Measurements from ENCODE around the gene PCED1A. TPM values are rescaled to one million over a fixed set of nuclear protein-coding genes. Genes with fewer than 3 reads are reported as not detected.

The PCED1A gene
- total and polyA plus RNA-seq, 2 donors (not counting 1 experiment from before 2014, with no cell fraction given): 96.8 to 176 TPM

- intact Hi-C loops (cut with micrococcal nuclease): no loop called here
- peaks cover 0 to 4% (median 0%) of the 10 kb centered on the region in 3 donors for H3K9me3 ChIP-seq (ENCODE audit: control extremely low read depth in 1 of 3, control insufficient read depth in 2 of 3, insufficient read depth in 1 of 3, low read length in 2 of 3)
- ATAC-seq (ENCODE audit: low read depth) (no peak), DNase-seq (no peak)
- H3K4me2 ChIP-seq (replicated peaks; ENCODE audit: low read depth, low read length, poor library complexity, severe bottlenecking): no peak overlapping the region
- peaks cover 5 to 8% of the 10 kb centered on the region in 2 donors for H3K4me1 ChIP-seq (ENCODE audit: control insufficient read depth in 2 of 2, insufficient read depth in 2 of 2, low read length in 2 of 2)
- Mint-ChIP-seq H3K4me1 (peaks cover 16% of the 10 kb centered on the region), H3K4me3 (no peak overlapping the region), H3K9me3 (ENCODE audit: insufficient read depth) (no peaks in the 10 kb centered on the region), H3K27ac (no peak overlapping the region), H3K27me3 (no peaks in the 10 kb centered on the region)
- no peak overlapping the region for H2AFZ ChIP-seq (ENCODE audit: insufficient read depth, low read depth, low read length, poor library complexity, severe bottlenecking)
- 95% methylated on average over 10 of the region's 10 CpGs for WGBS (ENCODE audit: insufficient coverage)
- no peaks in the 10 kb centered on the region for H3K27me3 ChIP-seq (replicated peaks in 1 of 4; ENCODE audit: control extremely low read depth in 1 of 4, control insufficient read depth in 3 of 4, insufficient read depth in 4 of 4, low read length in 3 of 4)
- H3K9ac ChIP-seq (ENCODE audit: low read length): no peak overlapping the region
- ChIA-PET POLR2A (interaction anchor here (0.6 kb wide), 1 partner anchor 190 kb away, joined by 4 read pairs; no protein-coding TSS in a partner anchor), CTCF (interaction anchor here (0.7 to 1.5 kb wide), 3 partner anchors 14 to 207 kb away, joined by 3 to 4 read pairs (median 4); no protein-coding TSS in a partner anchor)
- peaks cover 0 to 2% of the 10 kb centered on the region in 2 experiments for H3K36me3 ChIP-seq (replicated peaks in 1 of 2; ENCODE audit: control extremely low read depth in 1 of 2, control insufficient read depth in 1 of 2, extremely low read depth in 1 of 2, insufficient read depth in 2 of 2, low read length in 1 of 2)
- H3K27ac ChIP-seq (ENCODE audit: low read length in 2 of 2): no peak overlapping the region
- H3K79me2 ChIP-seq (ENCODE audit: control insufficient read depth, insufficient read depth, low read length): peaks cover 20% of the 10 kb centered on the region
- H4K20me1 ChIP-seq (ENCODE audit: control insufficient read depth, insufficient read depth, low read length, poor library complexity, severe bottlenecking): peaks cover 9% of the 10 kb centered on the region
- no peak for TF ChIP-seq EZH2 (IDR thresholded peaks at IDR 0.05; ENCODE audit: borderline replicate concordance, insufficient read depth, low read depth, low read length, poor library complexity, severe bottlenecking)
- no peak for TF ChIP-seq CTCF (IDR thresholded peaks at IDR 0.05)
- no peak overlapping the region for H3K4me3 ChIP-seq (ENCODE audit: control extremely low read depth in 1 of 5, extremely low read depth in 1 of 5, insufficient read depth in 1 of 5, low read depth in 2 of 5, low read length in 4 of 5)
Observed at GRCh38 chr20:2851086-2851485, 10.6 kb upstream of the PCED1A start.

- ChIA-PET CTCF (interaction anchor here (0.9 to 1.1 kb wide), 3 partner anchors 21 to 326 kb away, joined by 3 read pairs; no protein-coding TSS in a partner anchor), POLR2A (no interaction called here)
- Histone ChIP-seq H4K20me1 (ENCODE audit: control insufficient read depth, insufficient read depth, low read length, poor library complexity, severe bottlenecking) (peaks cover 5% of the 10 kb centered on the region), H3K27ac (ENCODE audit: low read length in 2 of 2) (no peak overlapping the region), H3K4me1 (ENCODE audit: control insufficient read depth in 2 of 2, insufficient read depth in 2 of 2, low read length in 2 of 2) (peaks cover 5 to 8% of the 10 kb centered on the region in 2 donors), H3K9me3 (ENCODE audit: control extremely low read depth in 1 of 3, control insufficient read depth in 2 of 3, insufficient read depth in 1 of 3, low read length in 2 of 3) (peaks cover 0 to 4% (median 0%) of the 10 kb centered on the region in 3 donors), H3K4me3 (ENCODE audit: control extremely low read depth in 1 of 5, extremely low read depth in 1 of 5, insufficient read depth in 1 of 5, low read depth in 2 of 5, low read length in 4 of 5) (no peak overlapping the region), H3K36me3 (replicated peaks in 1 of 2; ENCODE audit: control extremely low read depth in 1 of 2, control insufficient read depth in 1 of 2, extremely low read depth in 1 of 2, insufficient read depth in 2 of 2, low read length in 1 of 2) (peaks cover 0 to 2% of the 10 kb centered on the region in 2 experiments), H3K27me3 (replicated peaks in 1 of 4; ENCODE audit: control extremely low read depth in 1 of 4, control insufficient read depth in 3 of 4, insufficient read depth in 4 of 4, low read length in 3 of 4) (no peaks in the 10 kb centered on the region), H3K4me2 (replicated peaks; ENCODE audit: low read depth, low read length, poor library complexity, severe bottlenecking) (no peak overlapping the region), H3K79me2 (ENCODE audit: control insufficient read depth, insufficient read depth, low read length) (peaks cover 19% of the 10 kb centered on the region), H3K9ac (ENCODE audit: low read length) (no peak overlapping the region), H2AFZ (ENCODE audit: insufficient read depth, low read depth, low read length, poor library complexity, severe bottlenecking) (no peak overlapping the region)
- Mint-ChIP-seq H3K4me1 (peaks cover 16% of the 10 kb centered on the region), H3K4me3 (no peak overlapping the region), H3K9me3 (ENCODE audit: insufficient read depth) (no peaks in the 10 kb centered on the region), H3K27ac (no peak overlapping the region), H3K27me3 (no peaks in the 10 kb centered on the region)
- DNase-seq: no peak
- intact Hi-C loops (cut with micrococcal nuclease): no loop called here
- no peak for ATAC-seq (ENCODE audit: low read depth)
- 83% methylated on average over 4 of the region's 4 CpGs for WGBS (ENCODE audit: insufficient coverage)
- TF ChIP-seq CTCF (IDR thresholded peaks at IDR 0.05): no peak
- TF ChIP-seq EZH2 (IDR thresholded peaks at IDR 0.05; ENCODE audit: borderline replicate concordance, insufficient read depth, low read depth, low read length, poor library complexity, severe bottlenecking): no peak
Observed at GRCh38 chr20:2849529-2849928, 9.1 kb upstream of the PCED1A start.

Data from B cell (primary cell).